Measurements from ENCODE around the gene KRTAP4-11. TPM values are rescaled to one million over a fixed set of nuclear protein-coding genes. Genes with fewer than 3 reads are reported as not detected.

Gene KRTAP4-11
- total RNA-seq, 1 donor = not detected

- no peak for DNase-seq (ENCODE audit: low read depth)
- no peak overlapping the region for H3K4me3 ChIP-seq (ENCODE audit: low read depth, low read length)
- TF ChIP-seq CTCF (IDR thresholded peaks at IDR 0.05; ENCODE audit: insufficient read depth, low read depth, low read length) = no peak
Measured at GRCh38 chr17:41082626-41083025, 35.5 kb downstream of the KRTAP4-11 start.

- TF ChIP-seq CTCF (IDR thresholded peaks at IDR 0.05; ENCODE audit: insufficient read depth, low read depth, low read length) = no peak
- DNase-seq (ENCODE audit: low read depth) = no peak
- H3K4me3 ChIP-seq (ENCODE audit: low read depth, low read length) = no peak overlapping the region
Measured at GRCh38 chr17:41076788-41077187, 41.4 kb downstream of the KRTAP4-11 start.

- DNase-seq (ENCODE audit: low read depth) = no peak
- no peak overlapping the region for H3K4me3 ChIP-seq (ENCODE audit: low read depth, low read length)
- no peak for TF ChIP-seq CTCF (IDR thresholded peaks at IDR 0.05; ENCODE audit: insufficient read depth, low read depth, low read length)
Measured at GRCh38 chr17:41073676-41074075, 44.5 kb downstream of the KRTAP4-11 start.

- TF ChIP-seq CTCF (IDR thresholded peaks at IDR 0.05; ENCODE audit: insufficient read depth, low read depth, low read length) = no peak
- DNase-seq (ENCODE audit: low read depth) = no peak
Measured at GRCh38 chr17:41071606-41072360, 46.4 kb downstream of the KRTAP4-11 start.

GRCh38 chr17:41069031-41069430 is 49.1 kb downstream of the KRTAP4-11 start:
- no peak overlapping the region for H3K4me3 ChIP-seq (ENCODE audit: low read depth, low read length)
- no peak for TF ChIP-seq CTCF (IDR thresholded peaks at IDR 0.05; ENCODE audit: insufficient read depth, low read depth, low read length)
- no peak for DNase-seq (ENCODE audit: low read depth)

More at GRCh38 chr17:41071606-41072360, 46.4 kb downstream of the KRTAP4-11 start:
- H3K4me3 ChIP-seq (ENCODE audit: low read depth, low read length) = no peak overlapping the region

- no peak for TF ChIP-seq CTCF (IDR thresholded peaks at IDR 0.05; ENCODE audit: insufficient read depth, low read depth, low read length)
- no peak overlapping the region for H3K4me3 ChIP-seq (ENCODE audit: low read depth, low read length)
- DNase-seq (ENCODE audit: low read depth) = peak; percentile 57
Measured at GRCh38 chr17:41067281-41067680, 50.9 kb downstream of the KRTAP4-11 start.

Other genes starting within 250 kb of the KRTAP4-11 start
- gene KRT20, start 233.1 kb downstream of the KRTAP4-11 start, total RNA-seq = not detected in 2 replicates
- gene KRT23, start 180.7 kb downstream of the KRTAP4-11 start, total RNA-seq = under 0.01 and 1.7 TPM in 2 replicates
- gene KRT39, start 151.4 kb downstream of the KRTAP4-11 start, total RNA-seq = not detected in 2 replicates
- gene KRT40, start 134.0 kb downstream of the KRTAP4-11 start, total RNA-seq = not detected in 2 replicates
- not detected in 2 replicates for gene KRTAP3-3, start 124.2 kb downstream of the KRTAP4-11 start, total RNA-seq
- gene KRTAP3-2, start 118.5 kb downstream of the KRTAP4-11 start, total RNA-seq = not detected in 2 replicates
- gene KRTAP3-1, start 109.2 kb downstream of the KRTAP4-11 start, total RNA-seq = not detected in 2 replicates
- gene KRTAP1-5, start 91.2 kb downstream of the KRTAP4-11 start, total RNA-seq = 11.0 and 16.4 TPM in 2 replicates
- gene KRTAP1-4, start 88.2 kb downstream of the KRTAP4-11 start, total RNA-seq = not detected in 2 replicates
- not detected in 2 replicates for gene KRTAP1-3, start 83.5 kb downstream of the KRTAP4-11 start, total RNA-seq
- gene KRTAP1-1, start 76.9 kb downstream of the KRTAP4-11 start, total RNA-seq = not detected in 2 replicates
- not detected in 2 replicates for gene KRTAP2-1, start 71.1 kb downstream of the KRTAP4-11 start, total RNA-seq
- not detected in 2 replicates for gene KRTAP2-2, start 63.1 kb downstream of the KRTAP4-11 start, total RNA-seq
- 0.32 TPM in 1 of 2 replicates, not detected in the other for gene KRTAP2-3, start 58.3 kb downstream of the KRTAP4-11 start, total RNA-seq
- not detected in 2 replicates for gene KRTAP2-4, start 52.5 kb downstream of the KRTAP4-11 start, total RNA-seq
- not detected in 2 replicates for gene KRTAP4-7, start 34.2 kb downstream of the KRTAP4-11 start, total RNA-seq
- gene KRTAP4-8, start 20.2 kb downstream of the KRTAP4-11 start, total RNA-seq = not detected in 2 replicates
- not detected in 2 replicates for gene KRTAP4-16, start 16.2 kb downstream of the KRTAP4-11 start, total RNA-seq
- not detected in 2 replicates for gene KRTAP4-9, start 13.0 kb downstream of the KRTAP4-11 start, total RNA-seq
- gene KRTAP4-12, start 5.8 kb upstream of the KRTAP4-11 start, total RNA-seq = not detected in 2 replicates
- gene KRTAP4-6, start 22.2 kb upstream of the KRTAP4-11 start, total RNA-seq = not detected in 2 replicates
- not detected in 2 replicates for gene KRTAP4-5, start 31.5 kb upstream of the KRTAP4-11 start, total RNA-seq
- gene KRTAP4-4, start 42.4 kb upstream of the KRTAP4-11 start, total RNA-seq = not detected in 2 replicates
- gene KRTAP4-3, start 49.8 kb upstream of the KRTAP4-11 start, total RNA-seq = not detected in 2 replicates
- gene KRTAP4-2, start 59.8 kb upstream of the KRTAP4-11 start, total RNA-seq = not detected in 2 replicates
- gene KRTAP4-1, start 66.5 kb upstream of the KRTAP4-11 start, total RNA-seq = not detected in 2 replicates
- gene KRTAP9-1, start 71.5 kb upstream of the KRTAP4-11 start, total RNA-seq = not detected in 2 replicates
- gene KRTAP9-2, start 108.3 kb upstream of the KRTAP4-11 start, total RNA-seq = not detected in 2 replicates
- not detected in 2 replicates for gene KRTAP9-3, start 114.1 kb upstream of the KRTAP4-11 start, total RNA-seq
- gene KRTAP9-8, start 119.6 kb upstream of the KRTAP4-11 start, total RNA-seq = not detected in 2 replicates
- gene KRTAP9-4, start 131.3 kb upstream of the KRTAP4-11 start, total RNA-seq = not detected in 2 replicates
- gene KRTAP9-9, start 137.0 kb upstream of the KRTAP4-11 start, total RNA-seq = not detected in 2 replicates
- gene KRTAP9-6, start 147.0 kb upstream of the KRTAP4-11 start, total RNA-seq = not detected in 2 replicates
- gene KRTAP9-7, start 157.3 kb upstream of the KRTAP4-11 start, total RNA-seq = not detected in 2 replicates
- gene KRTAP29-1, start 184.5 kb upstream of the KRTAP4-11 start, total RNA-seq = not detected in 2 replicates
- not detected in 2 replicates for gene KRTAP16-1, start 190.9 kb upstream of the KRTAP4-11 start, total RNA-seq
- gene KRTAP17-1, start 197.3 kb upstream of the KRTAP4-11 start, total RNA-seq = not detected in 2 replicates
- gene KRT33A, start 232.5 kb upstream of the KRTAP4-11 start, total RNA-seq = not detected in 2 replicates